GM19328 (cell line): Measurements from ENCODE around the gene KAZN.

ENCODE experiments used
- ATAC-seq: cut with Tn5 transposase; IDR thresholded peaks from one replicate; pipeline ENCODE4 v1.9.1; 2021; ENCODE audit warnings: mild to moderate bottlenecking, moderate library complexity; ENCODE audit not compliant: unreplicated experiment

KAZN gene

DNA sequence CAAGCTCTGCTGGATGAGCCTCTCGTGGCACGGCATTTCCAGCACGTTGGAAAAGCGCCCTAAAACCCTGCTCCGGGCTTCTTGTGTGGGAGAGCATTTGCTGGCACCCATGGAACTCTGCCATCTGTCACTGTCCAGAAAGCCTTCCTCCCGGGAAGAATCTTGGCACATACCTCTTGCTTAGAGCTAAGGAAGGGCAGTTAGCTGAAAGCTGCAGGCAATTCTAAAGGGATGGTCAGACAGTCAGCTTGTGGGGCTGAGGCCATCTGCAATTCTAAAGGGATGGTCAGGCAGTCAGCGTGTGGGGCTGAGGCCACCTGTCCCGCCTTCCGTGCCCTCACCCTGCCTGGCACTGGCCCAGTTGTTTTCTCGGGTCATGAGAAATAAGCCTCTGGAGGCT, 416.0 kb downstream of the KAZN start:
- ATAC-seq, result no peak

DNA sequence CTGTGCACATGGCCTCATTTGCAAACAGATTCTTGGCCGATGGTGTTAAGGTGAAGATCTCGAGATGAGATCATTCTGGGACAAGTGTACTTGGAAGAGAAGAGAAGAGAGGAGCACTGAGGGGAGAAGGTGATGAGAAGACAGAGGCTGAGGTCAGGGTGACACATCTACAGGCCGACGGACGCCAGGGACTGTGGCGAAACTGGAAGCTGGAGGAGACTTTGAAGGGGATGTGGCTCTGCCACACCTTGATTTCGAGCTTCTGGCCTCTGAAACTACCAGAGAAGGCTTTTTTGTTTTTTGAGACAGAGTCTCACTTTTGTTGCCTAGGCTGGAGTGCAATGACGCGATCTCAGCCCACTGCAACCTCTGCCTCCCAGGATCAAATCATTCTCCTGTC, 417.5 kb downstream of the KAZN start:
- ATAC-seq, result no peak

DNA sequence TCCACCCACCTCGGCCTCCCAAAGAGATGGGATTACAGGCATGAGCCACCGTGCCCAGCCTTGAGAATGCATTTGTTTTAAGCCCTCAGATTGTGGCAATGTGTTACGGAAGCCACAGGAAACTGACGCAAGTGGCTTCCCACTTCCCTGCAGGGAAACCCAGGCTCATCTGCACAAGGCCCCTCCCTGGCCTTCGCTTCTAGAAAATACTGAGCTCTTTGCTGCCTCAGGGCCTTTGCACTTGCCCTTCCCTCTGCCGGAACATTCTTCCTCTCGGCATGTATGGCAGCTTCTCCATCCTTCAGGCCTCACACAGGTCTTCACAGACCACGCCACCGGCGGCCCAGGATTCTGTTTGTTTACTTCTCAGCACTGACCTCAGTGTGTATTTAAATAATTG, 418.0 kb downstream of the KAZN start:
- no peak for ATAC-seq

DNA sequence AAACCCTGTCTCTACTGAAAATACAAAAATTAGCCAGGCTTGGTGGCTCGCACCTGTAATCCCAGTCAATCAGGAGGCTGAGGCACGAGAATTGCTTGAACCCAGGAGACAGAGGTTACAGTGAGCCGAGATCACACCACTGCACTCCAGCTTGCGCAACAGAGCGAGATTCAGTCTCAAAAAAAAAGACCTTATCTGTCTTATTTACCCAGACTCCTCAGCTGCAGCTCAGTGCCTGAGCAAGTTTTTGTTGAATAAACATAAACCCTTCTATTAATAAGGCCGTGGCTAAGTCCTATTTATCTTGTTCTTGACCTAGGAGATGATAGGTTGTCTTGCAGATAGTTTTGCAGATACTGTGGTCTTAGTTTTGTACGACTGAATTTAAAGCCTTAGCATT, 418.6 kb downstream of the KAZN start:
- no peak for ATAC-seq

DNA sequence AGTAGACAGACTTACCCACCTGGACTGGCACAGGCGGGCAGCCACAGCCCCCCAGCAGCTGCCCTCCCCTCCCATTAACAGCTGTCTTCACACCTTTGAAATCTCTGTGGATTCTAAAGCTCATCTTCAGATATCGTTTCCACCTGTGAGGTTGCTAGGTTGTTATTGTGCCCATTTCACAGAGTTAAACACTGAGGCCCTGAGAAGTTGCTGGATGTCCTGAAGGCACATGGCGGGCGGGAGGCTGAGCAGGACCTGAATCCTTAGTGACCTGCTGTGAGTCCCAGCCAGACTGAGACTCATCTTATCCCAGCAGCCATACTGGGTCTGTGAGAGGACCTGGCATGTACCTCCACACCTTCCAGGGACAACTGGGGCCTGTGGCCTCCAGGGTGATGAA, 420.3 kb downstream of the KAZN start:
- ATAC-seq, result no peak

DNA sequence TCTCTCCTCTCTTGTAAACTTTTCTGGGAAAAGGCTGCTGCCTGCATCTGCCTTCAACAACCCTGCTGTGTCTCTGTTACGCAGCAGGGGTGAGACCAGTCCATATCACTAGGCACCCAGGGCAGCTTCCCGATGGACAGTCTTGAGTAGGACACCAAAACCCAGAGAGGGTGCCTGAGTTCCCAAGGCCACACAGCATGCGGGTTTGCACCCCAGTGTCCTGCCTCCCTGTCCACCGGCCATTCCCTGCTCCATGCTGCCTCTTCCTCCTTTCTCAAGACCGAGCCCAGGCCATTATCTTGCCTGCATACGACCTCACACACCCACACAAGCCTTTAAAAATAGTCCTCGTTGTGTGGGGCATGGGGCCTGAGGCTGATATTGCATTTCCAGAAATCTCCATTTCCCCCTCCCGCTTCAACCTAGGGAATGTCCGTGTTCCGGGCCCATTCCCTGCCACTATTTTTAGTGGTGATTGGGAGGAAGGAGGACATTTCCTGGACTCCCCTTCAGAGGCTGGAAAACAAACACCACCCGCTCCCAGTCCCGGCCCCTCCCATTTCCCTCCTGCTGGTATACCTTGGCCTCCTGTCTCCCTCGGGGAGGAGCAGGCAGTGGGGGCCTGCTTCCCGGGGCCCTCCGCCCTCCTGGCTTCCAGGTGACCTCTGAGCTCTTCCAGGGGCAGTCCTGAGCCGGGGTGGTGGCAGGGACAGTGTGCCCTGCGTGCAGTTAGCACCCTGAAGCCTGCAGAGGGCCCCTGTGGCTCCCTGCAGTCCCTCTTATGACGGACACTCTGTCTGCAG, 422.7 kb downstream of the KAZN start:
- ATAC-seq, result no peak

DNA sequence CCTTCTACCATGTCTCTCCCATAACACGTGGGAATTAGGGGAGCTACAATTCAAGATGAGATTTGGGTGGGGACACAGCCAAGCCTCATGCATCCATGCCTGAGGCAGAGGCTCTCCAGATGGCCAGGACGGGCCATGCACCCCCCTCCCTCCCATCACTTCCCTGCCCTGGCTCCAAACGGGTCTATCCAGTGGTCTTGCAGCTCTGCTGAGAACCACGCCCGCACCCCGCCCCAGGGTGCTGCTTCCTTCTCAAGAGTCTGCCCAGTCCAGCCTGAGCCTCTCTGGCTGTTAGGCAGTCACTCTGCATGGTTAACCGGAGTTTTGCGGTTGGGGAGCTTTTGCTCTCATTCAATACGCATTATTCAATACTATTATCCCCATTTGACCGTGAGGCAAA, 423.6 kb downstream of the KAZN start:
- no peak for ATAC-seq

DNA sequence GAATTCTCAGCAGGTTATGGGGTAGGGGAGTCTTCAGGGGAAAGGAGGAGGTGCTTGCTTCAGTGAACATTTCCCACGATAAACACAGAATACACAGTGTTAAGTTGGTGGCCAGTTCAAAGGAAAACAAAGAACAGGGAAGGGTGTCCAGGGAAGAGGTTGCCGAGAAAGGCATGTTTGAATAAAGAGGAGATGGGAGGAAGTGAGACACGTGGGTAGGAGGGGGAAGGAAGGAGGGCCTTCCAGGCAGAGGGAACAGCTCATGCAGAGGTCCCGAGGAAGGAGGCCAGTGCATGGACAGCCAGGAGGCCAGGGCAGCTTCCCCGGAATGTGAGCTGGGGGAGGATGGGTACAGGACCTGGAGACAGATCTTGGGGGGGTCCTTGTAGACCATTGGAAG, 424.7 kb downstream of the KAZN start:
- ATAC-seq, result no peak

DNA sequence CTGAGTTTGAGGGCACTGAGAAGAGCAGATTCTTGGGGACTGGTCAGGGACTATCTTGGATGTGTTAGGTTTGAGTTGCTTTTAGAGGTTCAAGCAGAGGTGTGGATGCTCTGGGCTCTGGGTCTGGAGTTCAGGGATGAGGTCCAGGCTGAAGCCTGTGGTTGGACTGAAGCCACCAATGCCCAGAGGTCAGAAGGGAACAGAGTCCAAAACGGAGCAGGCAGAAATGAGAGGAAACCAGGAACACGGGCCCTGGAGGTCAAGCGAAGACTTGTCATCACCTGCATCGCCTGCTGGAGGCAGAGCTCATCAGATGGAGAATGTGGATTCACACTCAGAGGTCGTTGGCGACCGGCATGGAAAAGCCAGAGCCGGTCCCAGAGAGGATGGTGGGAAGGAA, 425.5 kb downstream of the KAZN start:
- no peak for ATAC-seq

DNA sequence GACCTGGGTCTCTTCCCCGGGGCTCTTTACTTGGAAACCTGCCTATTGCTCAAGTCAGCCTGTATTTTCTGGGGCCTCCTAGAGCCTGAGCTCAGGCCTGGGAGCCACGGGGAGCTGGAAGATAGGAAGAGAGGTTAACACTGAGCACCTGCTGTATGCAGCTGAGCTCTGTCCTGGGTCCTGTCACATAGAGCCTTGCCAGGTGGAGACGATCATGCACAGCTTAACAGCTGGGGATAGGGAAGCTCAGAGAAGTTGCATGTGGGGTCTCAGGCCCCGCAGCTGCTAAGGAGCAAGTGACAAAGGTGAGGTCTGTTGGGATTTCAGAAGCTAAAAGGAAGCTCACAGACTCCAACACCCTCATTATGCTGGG, 427.6 kb downstream of the KAZN start:
- ATAC-seq, result no peak

DNA sequence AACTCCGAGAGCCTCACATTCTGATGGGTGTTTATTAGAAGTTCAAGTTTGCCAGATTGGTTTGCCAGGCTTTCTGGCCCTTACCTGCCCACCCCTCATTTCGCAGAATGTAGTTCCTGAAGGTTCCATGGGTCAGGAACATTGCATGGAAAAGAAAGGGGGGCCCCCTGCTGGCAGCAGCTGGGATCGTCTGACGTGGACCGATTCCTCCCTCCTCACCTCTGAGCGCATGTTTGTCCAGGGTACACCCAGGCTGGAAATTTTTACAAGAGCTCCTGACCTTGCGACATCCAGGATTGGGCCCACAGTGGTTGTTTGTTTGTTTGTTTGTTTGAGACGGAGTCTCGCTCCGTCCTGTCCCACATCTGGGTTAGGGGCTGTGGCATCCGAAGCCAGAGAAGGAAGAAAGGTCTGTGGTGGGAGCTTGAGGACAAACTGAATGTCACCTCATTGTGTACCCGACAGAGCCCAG, 429.1 kb downstream of the KAZN start:
- no peak for ATAC-seq

DNA sequence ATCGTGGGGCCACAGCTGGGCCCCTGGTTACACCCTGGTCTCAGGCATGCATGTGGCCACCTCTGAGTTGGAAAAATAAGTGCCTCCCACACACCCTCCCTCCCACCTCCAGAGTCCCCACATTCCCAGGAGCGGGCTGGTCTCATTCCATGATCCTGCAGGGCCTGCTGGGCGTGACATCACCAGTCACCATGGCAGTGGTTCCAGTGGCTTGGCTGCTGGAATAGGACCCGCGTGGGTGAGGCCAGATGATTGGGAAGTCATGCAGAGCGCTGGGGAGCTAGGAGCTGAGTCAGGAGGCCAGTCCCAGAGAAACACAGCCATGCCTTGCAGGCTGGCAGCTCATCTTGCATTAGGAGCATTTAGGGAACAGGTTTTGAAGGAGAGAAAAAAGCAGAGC, 429.6 kb downstream of the KAZN start:
- ATAC-seq, result no peak

DNA sequence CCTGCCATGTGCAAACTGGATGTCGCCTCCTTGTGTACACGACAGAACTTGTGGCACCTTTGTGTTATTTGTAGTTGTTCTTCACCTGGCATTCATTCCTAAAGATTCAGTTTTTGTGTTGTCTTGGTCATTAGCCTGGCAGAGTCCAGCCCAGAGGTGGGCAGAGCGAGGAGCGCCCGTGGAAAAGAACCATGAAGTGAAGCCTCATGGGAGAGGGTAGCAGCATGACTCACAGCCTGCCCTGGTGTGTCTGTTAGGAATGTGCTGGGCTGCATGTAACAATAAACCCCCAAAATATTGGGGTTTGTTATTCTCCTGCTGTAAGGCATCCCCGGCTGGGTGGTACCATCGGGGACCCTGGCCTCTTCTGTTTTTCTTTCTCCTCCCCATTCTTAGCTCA, 430.1 kb downstream of the KAZN start:
- ATAC-seq, result no peak

DNA sequence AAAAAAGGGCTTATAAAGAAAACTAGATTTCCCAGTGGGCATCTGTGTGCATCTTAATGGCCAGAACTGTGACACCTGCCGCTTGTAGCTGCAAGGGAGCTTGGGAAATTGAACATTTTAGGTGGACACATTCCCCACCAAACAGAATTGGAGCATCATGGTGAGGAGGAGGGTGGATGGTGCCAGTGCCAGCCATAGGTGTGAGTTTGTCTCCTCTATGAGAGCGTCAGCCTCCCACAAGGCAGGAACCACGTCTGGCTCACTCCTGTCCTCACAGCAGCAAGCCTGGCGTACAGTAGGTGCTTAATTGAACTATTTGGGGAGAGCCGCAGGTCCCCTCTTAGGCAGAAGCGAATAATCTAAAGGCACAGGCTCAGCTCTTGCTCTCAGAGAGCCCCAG, 430.6 kb downstream of the KAZN start:
- ATAC-seq, result no peak

DNA sequence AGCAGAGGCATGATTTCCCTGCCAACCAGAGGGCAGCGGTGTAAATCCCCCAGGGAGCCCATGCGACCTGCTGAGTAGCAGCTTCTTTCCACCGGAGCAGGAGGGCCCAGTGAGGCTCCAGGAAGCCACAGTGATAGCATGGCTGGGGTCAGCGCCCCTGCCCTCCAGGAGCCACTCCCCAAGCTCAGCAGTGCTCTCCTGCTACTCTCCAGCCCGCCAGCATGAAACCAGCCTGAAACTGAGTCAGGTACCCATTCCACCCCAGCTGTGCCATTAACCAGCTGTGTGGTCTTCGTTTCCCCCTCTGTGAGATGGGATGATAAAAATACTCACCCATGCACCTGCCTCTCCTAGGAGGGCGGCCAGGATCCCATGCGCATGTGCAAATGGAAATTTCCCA, 431.3 kb downstream of the KAZN start:
- ATAC-seq, result no peak

DNA sequence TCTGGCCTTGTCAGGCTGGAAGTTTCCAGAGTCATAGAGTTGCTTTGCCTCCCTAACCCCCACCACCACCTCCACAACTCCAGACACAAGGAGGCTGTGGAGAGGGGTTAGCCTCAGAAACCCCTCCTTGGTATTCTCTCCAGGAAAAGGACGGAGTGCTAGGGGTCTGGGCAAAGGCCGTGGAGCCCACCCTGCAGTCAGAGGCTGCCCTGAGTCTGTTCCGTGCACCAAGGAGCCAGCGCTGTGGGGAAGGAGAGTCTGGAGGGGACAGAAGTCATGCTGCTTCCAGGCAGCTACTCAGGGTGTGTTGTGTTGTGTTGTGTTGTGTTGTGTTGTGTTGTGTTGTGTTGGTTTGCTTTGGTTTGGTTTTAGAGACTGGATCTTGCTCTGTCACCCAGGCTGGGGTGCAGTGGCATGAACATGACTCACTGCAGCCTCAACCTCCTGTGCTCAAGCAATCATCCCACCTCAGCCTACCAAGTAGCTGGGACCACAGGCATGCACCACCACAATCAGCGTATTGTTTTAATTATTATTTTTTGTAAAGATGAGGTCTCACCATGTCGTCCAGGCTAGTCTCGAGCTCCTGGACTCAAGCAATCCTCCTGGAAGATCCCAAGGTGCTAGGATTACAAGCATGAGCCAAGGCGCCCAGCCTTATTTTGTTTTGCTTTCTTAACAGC, 432.9 kb downstream of the KAZN start:
- no peak for ATAC-seq

DNA sequence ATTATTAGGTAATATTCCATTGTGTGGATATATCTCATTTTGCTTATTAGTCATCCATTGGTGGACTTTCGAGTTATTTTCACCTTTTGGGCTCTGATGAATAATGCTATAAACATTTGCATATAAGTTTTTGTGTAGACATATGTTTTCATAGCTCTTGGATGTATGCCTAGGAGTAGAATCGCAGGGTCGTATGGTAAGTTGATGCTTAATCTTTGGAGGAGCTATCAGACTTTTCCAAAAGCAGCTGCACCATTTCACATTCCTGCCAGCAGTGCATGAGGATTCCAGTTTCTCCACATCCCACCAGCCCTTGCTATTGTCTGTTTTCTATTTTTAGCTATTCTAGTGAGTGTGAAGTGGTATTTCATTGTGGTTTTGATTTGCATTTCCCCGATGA, 434.8 kb downstream of the KAZN start:
- ATAC-seq, result no peak

DNA sequence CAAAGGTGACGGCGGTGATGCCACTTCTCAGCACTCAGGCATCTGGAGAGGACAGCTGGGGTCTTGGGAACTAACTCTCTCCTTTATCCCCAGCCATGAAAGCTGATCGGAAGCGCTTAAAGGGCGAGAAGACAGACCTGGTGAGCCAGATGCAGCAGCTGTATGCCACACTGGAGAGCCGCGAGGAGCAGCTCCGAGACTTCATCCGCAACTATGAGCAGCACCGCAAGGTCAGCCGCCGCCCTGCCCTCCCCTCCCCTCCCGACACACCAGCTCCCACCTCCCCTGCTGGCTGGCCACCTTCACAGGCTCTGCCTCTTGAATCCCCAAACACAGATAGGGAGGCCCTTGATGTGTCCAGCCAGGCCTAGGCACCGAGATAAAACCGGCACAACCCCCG, 436.2 kb downstream of the KAZN start:
- no peak for ATAC-seq

DNA sequence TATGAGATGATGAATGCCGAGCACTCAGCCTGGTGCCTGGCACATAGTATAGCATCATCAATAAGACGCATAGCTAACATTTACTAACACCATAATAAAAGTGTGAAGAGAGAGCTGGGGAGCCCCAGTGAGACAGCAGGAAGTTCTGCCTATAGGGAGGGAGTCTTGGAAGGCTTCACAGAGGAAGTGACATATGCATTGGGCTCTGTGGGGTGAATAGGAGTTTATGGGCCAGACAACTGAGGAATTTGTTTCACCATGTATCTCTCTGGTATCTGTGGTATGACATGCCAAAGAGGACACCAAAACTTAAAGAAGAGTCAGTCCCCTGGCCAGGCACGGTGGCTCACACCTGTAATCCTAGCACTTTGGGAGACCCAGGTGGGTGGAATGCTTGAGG, 436.8 kb downstream of the KAZN start:
- no peak for ATAC-seq

DNA sequence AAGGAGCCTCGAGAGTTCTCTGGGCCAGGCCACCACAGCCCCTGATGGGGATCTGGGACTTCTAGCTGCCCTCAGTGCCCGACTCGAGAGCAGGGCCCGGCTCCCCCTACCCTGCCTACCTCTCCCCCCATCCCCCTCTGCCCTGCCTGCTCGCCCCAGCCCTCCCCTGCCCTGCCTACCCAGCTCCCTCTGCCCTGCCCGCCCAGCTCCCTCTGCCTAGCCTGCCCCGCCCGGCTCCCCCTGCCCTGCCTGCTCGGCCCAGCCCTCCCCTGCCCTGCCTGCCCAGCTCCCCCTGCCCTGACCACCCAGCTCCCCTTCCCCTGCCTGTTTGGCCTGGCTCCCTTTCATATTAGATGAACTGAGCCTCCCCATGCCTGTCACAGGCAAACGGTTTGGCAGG, 437.6 kb downstream of the KAZN start:
- ATAC-seq, result no peak

DNA sequence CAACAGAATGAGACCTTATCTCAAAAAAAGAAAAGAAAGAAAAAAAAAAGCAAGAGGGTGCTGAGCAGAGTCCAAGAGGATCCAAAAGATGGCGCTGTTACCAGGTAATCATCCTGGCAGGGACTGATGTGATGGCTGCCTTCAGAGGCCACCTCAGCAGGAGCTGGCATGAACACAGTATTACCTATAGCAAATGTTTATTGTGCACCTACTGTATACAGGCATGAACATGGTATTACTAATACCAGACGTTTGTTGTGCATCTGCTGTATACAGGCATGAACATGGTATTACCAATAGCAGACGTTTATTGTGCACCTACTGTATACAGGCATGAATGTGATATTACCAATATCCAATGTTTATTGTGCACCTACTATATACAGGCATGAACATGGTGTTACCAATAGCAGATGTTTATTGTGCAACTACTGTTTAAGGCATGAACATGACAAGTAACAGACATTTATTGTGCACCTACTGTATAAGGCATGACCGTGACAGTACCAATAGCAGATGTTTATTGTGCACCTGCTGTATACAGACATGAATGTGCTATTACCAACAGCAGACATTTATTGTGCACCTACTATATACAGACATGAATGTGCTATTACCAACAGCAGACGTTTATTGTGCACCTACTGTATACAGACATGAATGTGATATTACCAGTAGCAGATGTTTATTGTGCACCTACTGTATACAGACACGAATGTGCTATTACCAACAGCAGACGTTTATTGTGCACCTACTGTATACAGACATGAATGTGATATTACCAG, 439.9 kb downstream of the KAZN start:
- no peak for ATAC-seq
